ENCODE results near the gene PYGM.
"Not testable (repeated sequence)": the region's sequence is repeated elsewhere in the genome, so short reads cannot be mapped to it uniquely, and the experiment has no call there.

Gene PYGM

GRCh38 chr11:64716473-64717267 lies 43.1 kb downstream of the PYGM start:
- Mint-ChIP-seq H3K4me1 (ENCODE audit: low read depth) (peaks cover 13% of the 10 kb centered on the region), H3K36me3 (ENCODE audit: low read depth) (no peaks in the 10 kb centered on the region), H3K27ac (no peak overlapping the region), H3K9me3 (no peaks in the 10 kb centered on the region), H3K4me3 (no peak overlapping the region), H3K27me3 (peaks cover 53% of the 10 kb centered on the region)

DNA sequence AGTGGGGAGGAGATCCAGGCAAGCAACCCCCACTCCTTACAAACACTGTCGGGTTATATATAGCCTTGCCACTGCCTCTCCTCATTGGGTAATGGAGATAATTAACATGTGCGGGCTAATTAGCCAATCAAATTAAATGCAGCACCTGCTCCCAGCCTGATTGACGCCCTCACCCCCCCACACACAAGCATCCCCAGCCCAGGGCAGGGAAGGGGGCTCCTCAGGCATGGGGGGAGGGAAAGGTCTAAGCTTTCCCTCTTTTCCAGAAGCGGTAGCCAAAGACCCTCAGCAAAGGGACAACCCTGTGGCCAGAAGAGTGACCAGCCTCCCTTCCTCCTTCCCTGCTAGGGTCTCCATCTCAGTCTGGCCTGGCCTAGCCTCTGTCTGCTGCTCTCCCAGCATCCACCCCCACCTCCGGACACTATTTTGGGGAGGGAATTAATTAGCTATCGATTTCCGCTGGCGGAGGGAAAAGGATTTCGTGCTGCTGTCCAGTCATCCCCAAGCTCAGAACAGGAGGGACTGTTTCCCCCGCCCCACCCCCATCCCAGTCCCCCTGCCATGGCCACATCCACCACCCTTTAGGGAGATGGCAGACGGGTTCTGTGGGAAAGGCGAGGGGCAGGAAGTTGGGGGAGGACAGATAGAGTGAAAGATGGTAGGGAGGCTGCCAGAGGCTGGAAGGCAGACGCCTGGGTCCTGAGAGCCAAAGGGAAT lies 43.9 kb downstream of the PYGM start:
- H3K4me3 Mint-ChIP-seq = no peak overlapping the region
- H3K9me3 Mint-ChIP-seq = no peaks in the 10 kb centered on the region
- H3K36me3 Mint-ChIP-seq (ENCODE audit: low read depth) = no peaks in the 10 kb centered on the region
- H3K4me1 Mint-ChIP-seq (ENCODE audit: low read depth) = peaks cover 17% of the 10 kb centered on the region
- no peak overlapping the region for H3K27ac Mint-ChIP-seq
- H3K27me3 Mint-ChIP-seq = peaks cover 55% of the 10 kb centered on the region

DNA sequence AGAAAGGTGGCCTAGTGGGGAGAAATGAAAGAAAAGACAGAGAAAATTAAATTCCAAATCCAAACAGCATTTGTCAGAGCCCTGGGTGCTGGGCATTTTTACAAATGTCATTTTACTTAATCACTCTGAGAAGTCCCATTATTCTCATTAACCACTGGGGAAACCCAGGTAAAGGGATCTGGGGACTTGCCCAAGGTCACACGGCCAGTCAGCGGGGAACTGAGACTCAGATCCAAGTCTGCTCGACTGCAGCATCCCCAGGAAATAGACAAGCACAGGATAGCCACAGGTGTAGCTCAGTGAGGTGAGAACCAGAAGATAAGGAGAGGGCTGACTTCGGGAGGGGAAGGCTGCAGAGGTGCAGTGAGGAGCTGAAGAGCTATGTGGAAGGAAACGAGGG lies 44.7 kb downstream of the PYGM start:
- Mint-ChIP-seq H3K27ac (no peak overlapping the region), H3K4me1 (ENCODE audit: low read depth) (peaks cover 20% of the 10 kb centered on the region), H3K9me3 (no peaks in the 10 kb centered on the region), H3K36me3 (ENCODE audit: low read depth) (no peaks in the 10 kb centered on the region), H3K27me3 (peaks cover 58% of the 10 kb centered on the region), H3K4me3 (no peak overlapping the region)

- Mint-ChIP-seq H3K36me3 (ENCODE audit: low read depth) (no peaks in the 10 kb centered on the region), H3K27me3 (peaks cover 61% of the 10 kb centered on the region), H3K4me1 (ENCODE audit: low read depth) (peaks cover 20% of the 10 kb centered on the region), H3K4me3 (no peak overlapping the region), H3K9me3 (no peaks in the 10 kb centered on the region), H3K27ac (no peak overlapping the region)
Observed at GRCh38 chr11:64714666-64715065, 45.1 kb downstream of the PYGM start.

GRCh38 chr11:64713781-64714363 lies 45.9 kb downstream of the PYGM start:
- peaks cover 67% of the 10 kb centered on the region for H3K27me3 Mint-ChIP-seq
- H3K9me3 Mint-ChIP-seq = no peaks in the 10 kb centered on the region
- H3K4me1 Mint-ChIP-seq (ENCODE audit: low read depth) = peaks cover 20% of the 10 kb centered on the region
- H3K27ac Mint-ChIP-seq = no peak overlapping the region
- H3K4me3 Mint-ChIP-seq = peak overlapping the region; percentile 15
- H3K36me3 Mint-ChIP-seq (ENCODE audit: low read depth) = no peaks in the 10 kb centered on the region

DNA sequence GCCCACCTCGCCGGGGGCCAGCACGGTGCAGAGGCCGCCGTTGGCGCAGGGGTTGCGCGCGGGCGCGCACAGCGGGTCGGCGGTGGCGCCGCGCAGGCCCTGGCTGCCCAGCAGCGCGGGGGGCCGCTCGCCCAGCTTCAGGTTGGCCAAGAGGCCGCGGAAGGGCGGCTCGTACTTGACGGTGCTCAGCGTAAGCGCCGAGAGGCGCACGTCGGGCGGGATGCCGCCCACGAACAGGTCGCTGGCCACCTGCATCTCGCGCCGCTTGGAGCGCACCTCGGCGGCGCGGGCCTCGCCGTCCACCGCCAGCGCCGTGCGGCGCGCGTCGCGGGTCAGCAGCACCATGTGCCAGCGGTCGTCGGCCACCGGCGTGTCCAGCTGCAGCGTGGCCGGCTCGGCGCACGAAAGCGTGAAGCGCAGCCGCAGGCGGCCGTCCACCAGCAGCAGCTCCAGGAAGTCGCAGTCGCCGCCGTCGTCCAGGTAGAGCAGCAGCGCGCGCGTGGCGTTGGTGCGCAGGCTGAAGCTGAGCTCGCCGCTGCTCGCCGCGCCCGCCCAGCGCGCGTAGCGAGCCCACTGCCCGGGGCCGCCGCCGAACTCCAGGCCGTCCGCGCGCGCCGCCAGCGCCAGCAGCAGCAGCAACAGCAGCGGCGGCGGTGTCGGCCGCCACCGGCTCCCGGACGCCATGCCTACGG lies 46.6 kb downstream of the PYGM start:
- peaks cover 20% of the 10 kb centered on the region for H3K4me1 Mint-ChIP-seq (ENCODE audit: low read depth)
- no peak overlapping the region for H3K27ac Mint-ChIP-seq
- no peaks in the 10 kb centered on the region for H3K36me3 Mint-ChIP-seq (ENCODE audit: low read depth)
- peaks cover 70% of the 10 kb centered on the region for H3K27me3 Mint-ChIP-seq
- no peak overlapping the region for H3K4me3 Mint-ChIP-seq
- H3K9me3 Mint-ChIP-seq = no peaks in the 10 kb centered on the region

- Mint-ChIP-seq H3K9me3 (no peaks in the 10 kb centered on the region), H3K36me3 (ENCODE audit: low read depth) (no peaks in the 10 kb centered on the region), H3K27me3 (peaks cover 70% of the 10 kb centered on the region), H3K27ac (no peak overlapping the region), H3K4me3 (peak overlapping the region; percentile 27), H3K4me1 (ENCODE audit: low read depth) (peaks cover 20% of the 10 kb centered on the region)
Observed at GRCh38 chr11:64712430-64713015, 47.3 kb downstream of the PYGM start.

DNA sequence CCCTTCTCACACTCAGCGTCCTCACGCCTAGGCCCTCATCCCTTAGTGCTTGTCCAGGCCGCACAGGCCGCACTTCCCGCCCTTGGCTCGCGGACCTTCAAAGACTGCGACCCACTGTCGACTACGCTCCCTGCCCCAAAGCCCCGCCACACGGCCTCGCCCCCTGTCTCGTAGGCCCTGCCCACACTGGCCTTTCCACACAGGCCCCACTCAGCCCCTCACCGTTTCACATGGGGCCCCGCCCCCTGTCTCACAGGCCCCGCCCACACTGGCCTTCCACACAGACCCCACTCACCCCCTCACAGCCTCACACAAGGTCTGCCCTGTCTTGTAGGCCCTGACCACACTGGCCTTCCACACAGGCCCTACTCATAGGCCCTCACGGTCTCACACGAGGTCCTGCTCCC lies 47.8 kb downstream of the PYGM start:
- Mint-ChIP-seq H3K27me3 (peaks cover 65% of the 10 kb centered on the region), H3K4me1 (ENCODE audit: low read depth) (peaks cover 20% of the 10 kb centered on the region), H3K9me3 (no peaks in the 10 kb centered on the region), H3K36me3 (ENCODE audit: low read depth) (no peaks in the 10 kb centered on the region), H3K4me3 (no peak overlapping the region), H3K27ac (no peak overlapping the region)

GRCh38 chr11:64711138-64711955 lies 48.4 kb downstream of the PYGM start:
- Mint-ChIP-seq H3K4me3 (no peak overlapping the region), H3K27ac (no peak overlapping the region), H3K27me3 (peaks cover 66% of the 10 kb centered on the region), H3K36me3 (ENCODE audit: low read depth) (no peaks in the 10 kb centered on the region), H3K9me3 (no peaks in the 10 kb centered on the region), H3K4me1 (ENCODE audit: low read depth) (peaks cover 20% of the 10 kb centered on the region)

DNA sequence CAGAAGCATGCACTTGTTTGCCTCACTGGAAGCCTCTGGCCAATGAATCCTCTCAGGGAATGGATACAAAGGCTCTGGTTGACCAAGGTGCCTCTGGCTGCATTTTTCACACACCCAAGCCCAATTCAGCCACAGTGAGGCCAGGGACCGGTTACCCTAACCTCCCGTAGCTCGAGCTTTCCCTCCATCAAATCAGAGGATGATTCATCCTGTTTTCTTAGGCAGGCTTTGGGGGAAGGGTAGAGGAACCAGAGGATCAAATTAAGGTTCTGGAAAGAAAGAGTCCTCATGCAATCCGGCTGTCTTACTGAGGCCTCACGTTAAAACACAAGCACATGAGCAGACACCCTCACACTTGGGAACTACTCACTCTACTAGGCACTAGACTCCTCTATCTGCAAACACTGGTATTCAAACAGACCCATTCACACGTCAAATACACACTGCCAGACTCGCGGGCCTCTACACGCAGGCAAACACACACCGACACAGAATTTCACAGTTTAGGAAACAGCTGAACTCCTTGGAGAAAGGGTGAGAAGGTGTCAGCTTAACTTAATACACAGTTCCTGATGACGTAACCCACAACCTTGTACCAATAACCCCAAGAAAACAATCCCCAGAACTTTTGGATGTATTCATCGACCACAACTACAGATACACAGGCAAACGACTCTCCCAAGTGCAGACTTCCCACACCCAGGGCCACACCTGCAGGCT lies 49.2 kb downstream of the PYGM start:
- no peaks in the 10 kb centered on the region for H3K9me3 Mint-ChIP-seq
- no peaks in the 10 kb centered on the region for H3K36me3 Mint-ChIP-seq (ENCODE audit: low read depth)
- no peak overlapping the region for H3K27ac Mint-ChIP-seq
- H3K27me3 Mint-ChIP-seq = peaks cover 62% of the 10 kb centered on the region
- H3K4me1 Mint-ChIP-seq (ENCODE audit: low read depth) = peaks cover 20% of the 10 kb centered on the region
- H3K4me3 Mint-ChIP-seq = no peak overlapping the region

DNA sequence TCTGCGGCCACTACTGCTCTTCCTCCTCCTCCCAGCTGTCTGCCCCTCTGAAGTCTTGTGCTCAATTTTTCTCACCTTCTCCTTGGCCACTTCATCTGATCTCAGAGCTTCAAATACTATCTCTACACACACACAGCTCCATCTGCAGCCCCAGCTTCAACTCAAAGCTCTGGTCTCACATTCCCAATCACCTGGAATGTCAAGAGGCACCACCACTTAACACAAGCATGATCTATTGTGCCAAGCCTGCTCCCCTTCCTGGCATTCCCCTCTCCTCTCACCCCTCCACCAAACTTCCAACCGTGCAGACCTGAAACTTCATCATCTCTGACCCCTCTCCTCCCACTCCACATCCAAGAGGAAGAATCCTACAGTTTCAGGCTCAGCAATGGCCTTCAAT lies 54.3 kb downstream of the PYGM start:
- peaks cover 39% of the 10 kb centered on the region for H3K27me3 Mint-ChIP-seq
- no peaks in the 10 kb centered on the region for H3K9me3 Mint-ChIP-seq
- H3K4me1 Mint-ChIP-seq (ENCODE audit: low read depth) = no peaks in the 10 kb centered on the region
- H3K27ac Mint-ChIP-seq = no peak overlapping the region
- H3K36me3 Mint-ChIP-seq (ENCODE audit: low read depth) = no peaks in the 10 kb centered on the region
- H3K4me3 Mint-ChIP-seq = no peak overlapping the region

DNA sequence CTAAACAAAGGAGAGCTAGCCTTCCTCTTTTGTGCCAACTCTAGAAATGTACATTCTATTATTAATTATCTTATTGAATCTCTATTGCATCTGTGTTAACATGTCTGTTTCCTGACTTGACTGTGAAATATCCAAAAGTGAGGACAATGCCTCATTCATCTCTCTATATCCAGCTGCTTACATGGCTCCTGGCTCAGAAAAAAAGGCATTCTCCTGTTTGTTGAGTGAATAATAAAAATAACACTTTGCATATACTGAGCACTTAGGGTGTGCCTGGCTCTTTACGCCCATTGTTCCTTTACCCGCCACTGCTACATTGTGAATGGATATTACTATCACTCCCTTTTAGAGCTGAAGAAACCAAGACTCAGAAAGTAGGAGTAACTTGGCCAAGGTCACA lies 56.7 kb downstream of the PYGM start:
- no peaks in the 10 kb centered on the region for H3K9me3 Mint-ChIP-seq
- no peak overlapping the region for H3K4me3 Mint-ChIP-seq
- H3K4me1 Mint-ChIP-seq (ENCODE audit: low read depth) = no peaks in the 10 kb centered on the region
- H3K27ac Mint-ChIP-seq = no peak overlapping the region
- peaks cover 21% of the 10 kb centered on the region for H3K27me3 Mint-ChIP-seq
- H3K36me3 Mint-ChIP-seq (ENCODE audit: low read depth) = no peaks in the 10 kb centered on the region

GRCh38 chr11:64701956-64702355 lies 57.8 kb downstream of the PYGM start:
- H3K4me1 Mint-ChIP-seq (ENCODE audit: low read depth); H3K36me3 Mint-ChIP-seq (ENCODE audit: low read depth); H3K9me3 Mint-ChIP-seq; H3K4me3 Mint-ChIP-seq; H3K27ac Mint-ChIP-seq: not testable (repeated sequence)
- peaks cover 21% of the 10 kb centered on the region for H3K27me3 Mint-ChIP-seq

All from stimulated activated naive CD8-positive, alpha-beta T cell treated with anti-CD3 and anti-CD28 coated beads, Interleukin-15, Interleukin-2, amounts not matched to agents 100 ng/mL and 50 ng/mL, for 24 hours (primary cell).